Measurements from ENCODE around the gene EARS2. TPM values are rescaled to one million over a fixed set of nuclear protein-coding genes. Genes with fewer than 3 reads are reported as not detected.
"Not testable (repeated sequence)": the region's sequence is repeated elsewhere in the genome, so short reads cannot be mapped to it uniquely, and the experiment has no call there.

EARS2 gene
- total and polyA plus RNA-seq, 2 donors, result 17.7 to 27.5 TPM

DNA sequence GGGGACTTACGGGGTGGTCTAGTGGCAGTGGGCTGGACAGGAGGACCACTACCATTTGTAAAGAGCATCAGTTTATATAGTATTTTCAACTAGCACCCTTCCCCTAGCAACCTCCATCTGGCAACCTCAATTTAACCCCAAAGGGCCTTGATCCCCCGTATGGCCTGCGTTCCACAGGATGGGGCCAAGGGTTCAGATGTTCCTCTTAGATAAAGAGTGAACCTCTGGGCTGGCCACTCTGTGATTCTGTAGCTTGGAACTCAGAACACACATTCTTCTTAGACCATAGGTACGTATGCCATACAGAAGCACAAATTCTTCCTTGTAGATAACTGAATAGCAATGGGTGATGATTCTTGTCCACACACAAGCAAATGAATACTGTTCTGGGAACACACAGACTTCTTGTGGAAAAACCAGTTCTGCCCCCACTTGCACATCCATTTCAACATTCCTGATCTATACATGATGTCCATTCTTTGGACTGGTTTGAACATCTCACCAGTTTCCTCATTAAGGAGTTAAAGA, 44.9 kb downstream of the EARS2 start:
- Histone ChIP-seq H3K4me3 (ENCODE audit: low read depth, low read length) (no peak overlapping the region), H3K36me3 (ENCODE audit: insufficient read depth) (no peaks in the 10 kb centered on the region), H3K27ac (ENCODE audit: low read depth) (no peak overlapping the region), H3K4me1 (ENCODE audit: insufficient read depth) (no peaks in the 10 kb centered on the region)
- WGBS, result 94% methylated on average over 4 of the region's 4 CpGs
- DNase-seq (ENCODE audit: extremely low spot score), result no peak

DNA sequence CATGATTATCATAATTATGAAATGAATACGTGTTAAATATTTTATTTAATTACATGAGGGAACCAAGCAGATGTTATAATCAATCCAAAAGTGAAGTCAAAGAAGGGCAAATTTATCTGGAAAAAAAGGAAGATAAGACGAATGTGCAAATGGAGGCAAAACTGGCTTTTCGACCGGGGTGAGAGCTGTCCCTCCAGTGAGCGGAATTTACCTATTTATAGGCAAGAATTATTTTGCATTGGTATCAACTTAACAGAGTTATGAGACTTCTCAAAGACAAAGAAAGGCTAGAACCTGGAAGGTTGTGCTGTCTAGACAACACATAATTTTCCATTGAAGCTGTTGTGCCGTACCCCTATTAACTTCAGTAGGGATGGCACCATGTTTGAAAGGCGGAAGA, 45.4 kb downstream of the EARS2 start:
- Histone ChIP-seq H3K36me3 (ENCODE audit: insufficient read depth) (no peaks in the 10 kb centered on the region), H3K27ac (ENCODE audit: low read depth) (no peak overlapping the region), H3K4me1 (ENCODE audit: insufficient read depth) (no peaks in the 10 kb centered on the region), H3K4me3 (ENCODE audit: low read depth, low read length) (no peak overlapping the region)
- WGBS, result 93% methylated on average over 7 of the region's 7 CpGs
- DNase-seq (ENCODE audit: extremely low spot score), result no peak

- H3K4me3 ChIP-seq (ENCODE audit: low read depth, low read length), result peak overlapping the region; percentile 96
- DNase-seq (ENCODE audit: extremely low spot score); H3K27ac ChIP-seq (ENCODE audit: low read depth); H3K36me3 ChIP-seq (ENCODE audit: insufficient read depth); H3K4me1 ChIP-seq (ENCODE audit: insufficient read depth): not testable (repeated sequence)
- 74% methylated on average over 10 of the region's 10 CpGs for WGBS
These were observed 46.3 kb downstream of the EARS2 start for GRCh38 chr16:23510915-23511270.

GRCh38 chr16:23510164-23510914, 46.8 kb downstream of the EARS2 start, which contains the start of gene GGA2:
Gene GGA2 (minus strand): TSS chr16:23510494. CDS start chr16:23510411, 83 bp downstream.
- Histone ChIP-seq H3K36me3 (ENCODE audit: insufficient read depth) (no peaks in the 10 kb centered on the region), H3K4me3 (ENCODE audit: low read depth, low read length) (peak within 1 kb of the TSS; percentile 96), H3K4me1 (ENCODE audit: insufficient read depth) (peaks cover 2% of the 10 kb centered on the region), H3K27ac (ENCODE audit: low read depth) (peak within 1 kb of the TSS; percentile 91)
- peak; percentile 43 for DNase-seq (ENCODE audit: extremely low spot score)
- WGBS, result 1% methylated on average over 71 of the region's 71 CpGs

DNA sequence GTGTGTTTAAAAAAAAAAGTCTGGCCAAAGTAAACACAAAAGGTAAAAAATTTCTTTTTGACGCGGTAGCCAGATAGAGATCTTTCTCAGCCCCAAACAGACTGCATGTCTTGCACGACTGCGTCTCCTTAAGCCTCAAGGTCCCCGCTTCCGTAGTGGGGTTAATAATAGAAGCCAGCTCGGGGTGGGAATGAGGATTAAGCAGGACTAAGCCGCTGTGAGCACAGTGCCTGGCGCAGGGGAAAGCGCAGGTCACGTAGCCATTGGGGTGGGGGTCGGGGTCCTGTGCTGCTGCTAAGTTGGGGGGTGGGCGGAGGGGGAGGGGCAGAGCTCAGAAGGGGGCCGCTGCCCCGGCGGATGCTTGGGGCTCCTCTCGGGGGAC, 47.4 kb downstream of the EARS2 start:
- DNase-seq (ENCODE audit: extremely low spot score), result no peak
- Histone ChIP-seq H3K36me3 (ENCODE audit: insufficient read depth) (no peaks in the 10 kb centered on the region), H3K27ac (ENCODE audit: low read depth) (peak overlapping the region; percentile 91), H3K4me3 (ENCODE audit: low read depth, low read length) (peak overlapping the region; percentile 96), H3K4me1 (ENCODE audit: insufficient read depth) (peaks cover 2% of the 10 kb centered on the region)
- WGBS, result 0% methylated on average over 16 of the region's 17 CpGs

- Histone ChIP-seq H3K27ac (ENCODE audit: low read depth) (no peak overlapping the region), H3K4me1 (ENCODE audit: insufficient read depth) (peaks cover 2% of the 10 kb centered on the region), H3K4me3 (ENCODE audit: low read depth, low read length) (peak overlapping the region; percentile 96), H3K36me3 (ENCODE audit: insufficient read depth) (no peaks in the 10 kb centered on the region)
- no peak for DNase-seq (ENCODE audit: extremely low spot score)
- WGBS, result 3% methylated on average over 5 of the region's 5 CpGs
These were observed 47.8 kb downstream of the EARS2 start for GRCh38 chr16:23509441-23509754.

- no peaks in the 10 kb centered on the region for H3K36me3 ChIP-seq (ENCODE audit: insufficient read depth)
- peaks cover 2% of the 10 kb centered on the region for H3K4me1 ChIP-seq (ENCODE audit: insufficient read depth)
- peak overlapping the region; percentile 96 for H3K4me3 ChIP-seq (ENCODE audit: low read depth, low read length)
- DNase-seq (ENCODE audit: extremely low spot score), result no peak
- 13% methylated on average over 28 of the region's 28 CpGs for WGBS
- H3K27ac ChIP-seq (ENCODE audit: low read depth), result no peak overlapping the region
These were observed 48.3 kb downstream of the EARS2 start for GRCh38 chr16:23508589-23509440.

GRCh38 chr16:23506606-23506994, 50.5 kb downstream of the EARS2 start:
- Histone ChIP-seq H3K4me3 (ENCODE audit: low read depth, low read length) (no peak overlapping the region), H3K4me1 (ENCODE audit: insufficient read depth) (peaks cover 2% of the 10 kb centered on the region), H3K36me3 (ENCODE audit: insufficient read depth) (no peaks in the 10 kb centered on the region), H3K27ac (ENCODE audit: low read depth) (no peak overlapping the region)
- 94% methylated on average over 8 of the region's 8 CpGs for WGBS
- DNase-seq (ENCODE audit: extremely low spot score), result no peak

- no peak for DNase-seq (ENCODE audit: extremely low spot score)
- Histone ChIP-seq H3K27ac (ENCODE audit: low read depth) (no peak overlapping the region), H3K36me3 (ENCODE audit: insufficient read depth) (no peaks in the 10 kb centered on the region), H3K4me1 (ENCODE audit: insufficient read depth) (peaks cover 2% of the 10 kb centered on the region), H3K4me3 (ENCODE audit: low read depth, low read length) (no peak overlapping the region)
- WGBS, result 83% methylated on average over 7 of the region's 7 CpGs
These were observed 51.2 kb downstream of the EARS2 start for GRCh38 chr16:23505671-23506605.

DNA sequence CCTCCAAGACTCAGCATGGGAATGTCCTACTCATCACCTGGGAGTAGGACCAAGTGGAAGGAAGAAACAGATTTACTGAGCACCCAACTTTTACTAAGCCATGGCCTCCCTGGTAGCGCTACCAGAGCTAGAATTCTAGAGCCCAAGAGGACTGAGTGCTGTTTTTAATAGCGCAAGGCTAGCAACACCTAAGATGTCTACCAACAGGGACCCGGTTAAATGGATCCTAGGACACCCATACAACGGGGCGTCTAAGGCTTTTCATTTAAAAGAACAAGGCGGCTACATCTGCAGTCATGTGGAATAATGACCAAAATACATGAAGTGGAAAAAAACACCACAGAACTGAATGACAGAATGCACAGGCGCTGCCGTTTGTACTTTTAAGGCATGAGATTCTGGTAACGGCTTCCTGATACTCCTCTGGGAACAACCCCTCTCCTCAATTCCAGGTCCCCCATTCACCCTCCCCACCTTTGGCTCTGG, 51.9 kb downstream of the EARS2 start:
- Histone ChIP-seq H3K4me3 (ENCODE audit: low read depth, low read length) (no peak overlapping the region), H3K4me1 (ENCODE audit: insufficient read depth) (peaks cover 2% of the 10 kb centered on the region), H3K36me3 (ENCODE audit: insufficient read depth) (no peaks in the 10 kb centered on the region), H3K27ac (ENCODE audit: low read depth) (peak overlapping the region; percentile 49)
- no peak for DNase-seq (ENCODE audit: extremely low spot score)
- WGBS, result 91% methylated on average over 9 of the region's 9 CpGs

DNA sequence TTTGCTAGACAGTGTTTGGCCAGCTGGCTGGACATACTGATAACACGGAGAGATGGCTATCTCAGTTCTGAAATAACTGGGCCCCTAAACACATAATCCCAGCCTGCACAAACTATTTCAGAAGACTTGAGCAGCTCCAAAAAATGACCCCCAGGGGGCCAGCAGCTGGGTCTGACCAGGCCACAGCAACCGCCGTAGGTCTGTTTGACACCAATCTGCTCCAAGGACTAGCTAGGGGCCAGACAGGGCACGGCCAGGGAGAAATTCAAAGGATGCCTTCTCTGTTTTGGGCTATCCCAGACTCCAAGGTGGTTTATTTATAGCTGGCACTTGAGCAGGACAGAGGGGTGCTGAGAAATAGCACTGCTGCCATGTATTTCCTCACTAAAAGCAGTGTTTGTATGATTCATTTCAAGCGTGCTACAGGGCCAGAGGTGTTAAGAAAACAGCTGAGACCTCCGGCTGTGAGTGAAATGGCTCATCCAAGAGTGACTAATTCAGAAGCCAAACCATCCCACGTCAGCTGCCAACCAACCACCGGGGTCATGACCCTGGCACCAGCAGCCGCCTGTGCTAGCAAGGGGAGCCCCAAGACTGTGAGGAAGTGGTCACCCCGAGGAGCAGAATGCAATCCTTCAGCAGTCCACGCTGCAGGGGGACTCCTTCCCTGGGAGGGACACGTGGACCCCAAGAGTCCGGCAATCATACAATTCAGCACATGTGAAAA, 52.5 kb downstream of the EARS2 start:
- no peaks in the 10 kb centered on the region for H3K36me3 ChIP-seq (ENCODE audit: insufficient read depth)
- no peak for DNase-seq (ENCODE audit: extremely low spot score)
- H3K4me3 ChIP-seq (ENCODE audit: low read depth, low read length), result no peak overlapping the region
- WGBS, result 42% methylated on average over 13 of the region's 13 CpGs
- H3K4me1 ChIP-seq (ENCODE audit: insufficient read depth), result peaks cover 4% of the 10 kb centered on the region
- H3K27ac ChIP-seq (ENCODE audit: low read depth), result peak overlapping the region; percentile 49

DNA sequence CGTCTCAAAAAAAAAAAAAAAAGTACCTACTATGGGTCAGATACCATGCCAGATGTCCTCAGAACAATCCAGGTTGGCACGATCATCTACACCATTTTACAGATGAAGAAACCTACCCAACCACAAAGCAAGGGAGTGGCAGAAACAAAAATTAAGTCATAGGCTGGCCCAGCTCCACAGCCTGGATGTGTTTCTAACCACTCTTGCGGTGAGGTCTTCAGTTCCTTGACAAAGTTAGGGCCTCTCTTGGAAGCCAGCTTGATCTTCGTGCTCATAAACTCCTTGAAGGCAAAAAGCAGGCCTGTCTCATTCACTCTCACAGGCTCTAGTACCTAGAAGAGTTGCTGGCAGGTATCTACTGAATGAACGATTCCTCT, 53.1 kb downstream of the EARS2 start:
- 49% methylated on average over 5 of the region's 5 CpGs for WGBS
- no peak for DNase-seq (ENCODE audit: extremely low spot score)
- Histone ChIP-seq H3K27ac (ENCODE audit: low read depth) (no peak overlapping the region), H3K36me3 (ENCODE audit: insufficient read depth) (no peaks in the 10 kb centered on the region), H3K4me3 (ENCODE audit: low read depth, low read length) (no peak overlapping the region), H3K4me1 (ENCODE audit: insufficient read depth) (peaks cover 4% of the 10 kb centered on the region)

GRCh38 chr16:23502466-23502865, 54.7 kb downstream of the EARS2 start:
- Histone ChIP-seq H3K4me3 (ENCODE audit: low read depth, low read length) (no peak overlapping the region), H3K36me3 (ENCODE audit: insufficient read depth) (no peaks in the 10 kb centered on the region), H3K27ac (ENCODE audit: low read depth) (no peak overlapping the region), H3K4me1 (ENCODE audit: insufficient read depth) (peaks cover 5% of the 10 kb centered on the region)
- no peak for DNase-seq (ENCODE audit: extremely low spot score)
- 58% methylated on average over 2 of the region's 2 CpGs for WGBS
